H9 (cell line): ENCODE measurements around the gene ACAT1. TPM values are rescaled to one million over a fixed set of nuclear protein-coding genes. Genes with fewer than 3 reads are reported as not detected.

Source experiments
- DNase-seq: peaks from one replicate; pipeline ENCODE4 v3.0.0-alpha.2; 2017
- H2AFZ ChIP-seq: one replicate; pipeline ENCODE4 v1.6.1; 2013; ENCODE audit warnings: mild to moderate bottlenecking, low read length, control low read depth, moderate library complexity
- H2AK5ac ChIP-seq: 2 replicates; pipeline ENCODE4 v1.6.1; 2013; ENCODE audit warnings: low read length, control low read depth, mixed read lengths; ENCODE audit not compliant: insufficient read length
- H2BK120ac ChIP-seq: one replicate; pipeline ENCODE4 v1.6.1; 2013; ENCODE audit warnings: low read depth, mild to moderate bottlenecking, low read length, control low read depth, inconsistent platforms; ENCODE audit not compliant: poor library complexity, severe bottlenecking
- H2BK12ac ChIP-seq: 2 replicates; pipeline ENCODE4 v1.6.1; 2013; ENCODE audit warnings: low read length, control low read depth, mixed read lengths, low read depth; ENCODE audit not compliant: insufficient read length
- H2BK15ac ChIP-seq: 2 replicates; pipeline ENCODE4 v1.6.1; 2013; ENCODE audit warnings: low read depth, low read length, control low read depth
- H2BK20ac ChIP-seq: one replicate; pipeline ENCODE4 v1.6.1; 2013; ENCODE audit warnings: low read depth, mild to moderate bottlenecking, low read length, control low read depth, inconsistent platforms; ENCODE audit not compliant: poor library complexity, severe bottlenecking
- H2BK5ac ChIP-seq: 2 replicates; pipeline ENCODE4 v1.6.1; 2013; ENCODE audit warnings: low read length, control low read depth, mixed read lengths; ENCODE audit not compliant: insufficient read length
- H3K14ac ChIP-seq: 2 replicates; pipeline ENCODE4 v1.6.1; 2013; ENCODE audit warnings: low read length, control low read depth; ENCODE audit not compliant: insufficient read depth
- H3K18ac ChIP-seq: 2 replicates; pipeline ENCODE4 v1.6.1; 2013; ENCODE audit warnings: low read depth, mild to moderate bottlenecking, mixed read lengths, low read length, control low read depth; ENCODE audit not compliant: insufficient read length
- H3K23ac ChIP-seq: 2 replicates; pipeline ENCODE4 v1.6.1; 2013; ENCODE audit warnings: low read length, control low read depth, mixed read lengths, low read depth; ENCODE audit not compliant: insufficient read length
- H3K23me2 ChIP-seq: 2 replicates; pipeline ENCODE4 v1.6.1; 2013; ENCODE audit warnings: low read depth, mild to moderate bottlenecking, mixed read lengths, low read length, control low read depth; ENCODE audit not compliant: insufficient read length, poor library complexity, severe bottlenecking
- H3K27ac ChIP-seq: 2 replicates; pipeline ENCODE4 v1.5.1; 2013; ENCODE audit warnings: low read length, control low read depth, mixed read lengths, low read depth; ENCODE audit not compliant: insufficient read length
- H3K27me3 ChIP-seq: 2 replicates; pipeline ENCODE4 v1.6.1; 2013; ENCODE audit warnings: low read length, control low read depth, inconsistent platforms; ENCODE audit not compliant: insufficient read depth
- H3K4ac ChIP-seq: 2 replicates; pipeline ENCODE4 v1.6.1; 2013; ENCODE audit warnings: low read depth, mild to moderate bottlenecking, control low read depth, inconsistent platforms, low read length, moderate library complexity
- H3K4me1 ChIP-seq: 2 replicates; pipeline ENCODE4 v1.6.1; 2013; ENCODE audit warnings: low read length, control low read depth, inconsistent platforms; ENCODE audit not compliant: insufficient read depth
- H3K4me2 ChIP-seq: 2 replicates; pipeline ENCODE4 v1.6.1; 2013; ENCODE audit warnings: low read length, control low read depth, mixed read lengths; ENCODE audit not compliant: insufficient read length, insufficient read depth
- H3K56ac ChIP-seq: 2 replicates; pipeline ENCODE4 v1.6.1; 2013; ENCODE audit warnings: low read depth, mild to moderate bottlenecking, mixed read lengths, low read length, control low read depth; ENCODE audit not compliant: insufficient read length
- H3K79me1 ChIP-seq: 2 replicates; pipeline ENCODE4 v1.6.1; 2013; ENCODE audit warnings: low read depth, mild to moderate bottlenecking, moderate library complexity, low read length, control low read depth, inconsistent platforms; ENCODE audit not compliant: insufficient read depth, poor library complexity, severe bottlenecking
- H3K79me2 ChIP-seq: 2 replicates; pipeline ENCODE4 v1.6.1; 2013; ENCODE audit warnings: low read length, control low read depth, inconsistent platforms; ENCODE audit not compliant: insufficient read depth
- H3K9ac ChIP-seq: 2 replicates; pipeline ENCODE4 v1.6.1; 2013; ENCODE audit warnings: low read length, control low read depth, mixed read lengths; ENCODE audit not compliant: insufficient read length; ENCODE audit errors: extremely low read depth
- H3K9me3 ChIP-seq: one replicate; pipeline ENCODE4 v1.6.1; 2013; ENCODE audit warnings: low read depth, low read length, inconsistent platforms; ENCODE audit not compliant: control insufficient read depth
- H3T11ph ChIP-seq: one replicate; pipeline ENCODE4 v1.6.1; 2013; ENCODE audit warnings: mild to moderate bottlenecking, low read length, control low read depth, inconsistent platforms
- H4K20me1 ChIP-seq: one replicate; pipeline ENCODE4 v1.6.1; 2013; ENCODE audit not compliant: control insufficient read depth, insufficient read length, insufficient read depth
- H4K5ac ChIP-seq: 2 replicates; pipeline ENCODE4 v1.6.1; 2013; ENCODE audit warnings: low read depth, mild to moderate bottlenecking, mixed read lengths, low read length, control low read depth; ENCODE audit not compliant: insufficient read length
- H4K8ac ChIP-seq: replicated peaks from 2 replicates; pipeline ENCODE4 v1.6.1; 2013; ENCODE audit warnings: low read length, control low read depth, mixed read lengths, low read depth; ENCODE audit not compliant: insufficient read length
- H4K91ac ChIP-seq: 2 replicates; pipeline ENCODE4 v1.6.1; 2013; ENCODE audit warnings: low read depth, mild to moderate bottlenecking, moderate library complexity, mixed read lengths, low read length, control low read depth; ENCODE audit not compliant: insufficient read length
- H3K27ac Mint-ChIP-seq, 3 experiments: 2 replicates in 2 of 3; 3 replicates in 1 of 3; pipeline ENCODE4 v1.8.0; 2020 to 2021; ENCODE audit warnings: mixed read lengths in 3 of 3, mild to moderate bottlenecking in 1 of 3, moderate library complexity in 1 of 3
- H3K27me3 Mint-ChIP-seq: 2 replicates; pipeline ENCODE4 v1.8.0; 2021; ENCODE audit warnings: low read depth, mild to moderate bottlenecking, moderate library complexity, mixed read lengths
- H3K36me3 Mint-ChIP-seq, 3 experiments: 2 replicates in 2 of 3; 3 replicates in 1 of 3; pipeline ENCODE4 v1.8.0; 2020 to 2021; ENCODE audit warnings: low read depth in 3 of 3, mixed read lengths in 3 of 3; ENCODE audit not compliant: insufficient read depth in 1 of 3
- H3K4me1 Mint-ChIP-seq, 2 experiments: 2 replicates each; pipeline ENCODE4 v1.8.0; 2020; ENCODE audit warnings: mixed read lengths in 2 of 2
- H3K4me3 Mint-ChIP-seq, 2 experiments: 2 replicates in 1 of 2; 3 replicates in 1 of 2; pipeline ENCODE4 v1.8.0; 2020 to 2021; ENCODE audit warnings: mild to moderate bottlenecking in 2 of 2, mixed read lengths in 2 of 2, moderate library complexity in 1 of 2
- H3K9me3 Mint-ChIP-seq, 2 experiments: 2 replicates in 1 of 2; 3 replicates in 1 of 2; pipeline ENCODE4 v1.8.0; 2020; ENCODE audit warnings: mild to moderate bottlenecking in 2 of 2, mixed read lengths in 2 of 2, moderate library complexity in 1 of 2
- CTCF ChIP-seq: fragments of 200-600 bp; sonication (generic); conservative IDR thresholded peaks from 3 replicates; pipeline ENCODE4 v1.8.0; 2021; ENCODE audit warnings: antibody characterized with exemption, mild to moderate bottlenecking
- WGBS: extraction: QIAGEN DNeasy Blood & Tissue Kit; methylation state at CpG from one replicate; pipeline ENCODE4 v1.1.7; 2013; ENCODE audit warnings: missing lambda C conversion rate, low lambda C conversion rate, mixed read lengths; ENCODE audit not compliant: insufficient read length; ENCODE audit errors: extremely low coverage; 5-methylcytosine and 5-hydroxymethylcytosine counted together
- total RNA-seq: library from RNA; stranded (reverse); gene quantifications from 2 replicates; pipeline ENCODE4 v1.2.1, GENCODE V29; 2021

The ACAT1 gene
- total RNA-seq, 1 experiment from 2014 or later = 39.1 TPM

- Mint-ChIP-seq H3K9me3 (no peaks in the 10 kb centered on the region), H3K36me3 (peaks cover 9 to 80% (median 24%) of the 10 kb centered on the region in 3 experiments; a peak in 6 of 7 replicates), H3K4me3 (no peak overlapping the region), H3K4me1 (no peaks in the 10 kb centered on the region), H3K27ac (no peak overlapping the region), H3K27me3 (no peaks in the 10 kb centered on the region)
- H3K9me3 ChIP-seq = no peaks in the 10 kb centered on the region
- no peaks in the 10 kb centered on the region for H4K20me1 ChIP-seq
- H3K27ac ChIP-seq = no peak overlapping the region
- no CpG with 5 or more reads among the region's 2 CpGs for WGBS
- H3K56ac ChIP-seq = no peak overlapping the region
- H2BK5ac ChIP-seq = no peak overlapping the region
- H2BK20ac ChIP-seq = no peak overlapping the region
- no peak for DNase-seq
- no peak overlapping the region for H4K8ac ChIP-seq
- no peak overlapping the region for H3K4ac ChIP-seq
- no peak overlapping the region for H2BK12ac ChIP-seq
- no peak overlapping the region for H2BK15ac ChIP-seq
- no peak overlapping the region for H2AK5ac ChIP-seq
- no peak overlapping the region for H3K9ac ChIP-seq
- no peak overlapping the region for H3T11ph ChIP-seq
- no peak overlapping the region for H3K18ac ChIP-seq
- H3K4me2 ChIP-seq = no peak overlapping the region
- no peaks in the 10 kb centered on the region for H3K79me1 ChIP-seq
- no peak overlapping the region for H3K23ac ChIP-seq
- no peak for TF ChIP-seq CTCF
- H2AFZ ChIP-seq = no peak overlapping the region
- H4K5ac ChIP-seq = no peak overlapping the region
- no peaks in the 10 kb centered on the region for H3K79me2 ChIP-seq
- H3K4me1 ChIP-seq = no peaks in the 10 kb centered on the region
- H3K23me2 ChIP-seq = no peaks in the 10 kb centered on the region
- no peak overlapping the region for H3K14ac ChIP-seq
- no peak overlapping the region for H4K91ac ChIP-seq
- H3K27me3 ChIP-seq = no peaks in the 10 kb centered on the region
- H2BK120ac ChIP-seq = no peak overlapping the region
Measured at GRCh38 chr11:108154591-108154990, 33.2 kb downstream of the ACAT1 start.
